Mammary epithelial cell (primary cell): ENCODE results near the gene TMPRSS12.

Source experiments
- CTCF ChIP-seq, 2 donors: IDR thresholded peaks in 1 of 2; conservative IDR thresholded peaks in 1 of 2; 2 replicates each; pipeline ENCODE4 v1.5.1; 2011 to 2012; ENCODE audit warnings: inconsistent platforms in 2 of 2, low read length in 2 of 2, mild to moderate bottlenecking in 2 of 2, control low read depth in 1 of 2, low read depth in 1 of 2; ENCODE audit not compliant: insufficient read depth in 1 of 2; ENCODE audit errors: extremely low read depth in 1 of 2
- EZH2 ChIP-seq: IDR thresholded peaks from 2 replicates; pipeline ENCODE4 v1.6.1; 2012; ENCODE audit warnings: low read length, inconsistent platforms, borderline replicate concordance

GRCh38 chr12:50799908-50800307, 42.8 kb upstream of the TMPRSS12 start:
- TF ChIP-seq CTCF (conservative IDR thresholded peaks at IDR 0.05 in 1 of 2, IDR thresholded peaks at IDR 0.05 in 1 of 2; ENCODE audit: extremely low read depth in 1 of 2, insufficient read depth in 1 of 2, low read depth in 1 of 2, low read length in 2 of 2), result no peak
- no peak for TF ChIP-seq EZH2
